H1 (cell line): Measurements from ENCODE around the gene TTC24. TPM values are rescaled to one million over a fixed set of nuclear protein-coding genes. Genes with fewer than 3 reads are reported as not detected.

ENCODE experiments used
- CTCF ChIA-PET: fragments of 300-600 bp; sonication (Branson Sonifier 250); formaldehyde crosslinking; loops from one replicate; lab custom pipeline; 2021; ENCODE audit not compliant: partially characterized antibody; lab: Charles Lee
- POLR2A ChIA-PET: fragments of 300-600 bp; sonication (Branson Sonifier 250); formaldehyde crosslinking; loops from one replicate; lab custom pipeline; 2021; ENCODE audit warnings: inconsistent platforms; ENCODE audit not compliant: partially characterized antibody; lab: Charles Lee
- DNase-seq, 2 experiments: peaks; one replicate each; pipeline versions ENCODE4 v3.0.0 to v3.0.0-alpha.2; 2010 to 2022; ENCODE audit warnings: low spot score in 2 of 2, low read depth in 1 of 2, mixed read lengths in 1 of 2
- FAIRE-seq: peaks from 2 replicates; lab custom pipeline; 2011; peaks lifted over from hg19 to GRCh38; lab: Jason Lieb, UNC
- H2AFZ ChIP-seq: 2 replicates; pipeline ENCODE4 v1.8.1; 2012; ENCODE audit warnings: low read length, inconsistent platforms
- H2AK5ac ChIP-seq: 2 replicates; pipeline ENCODE4 v1.6.1; 2013; ENCODE audit warnings: low read depth, low read length
- H2BK120ac ChIP-seq: replicated peaks from 2 replicates; pipeline ENCODE3; 2013; ENCODE audit warnings: low read depth, low read length, inconsistent platforms
- H2BK12ac ChIP-seq: 2 replicates; pipeline ENCODE4 v1.6.1; 2013; ENCODE audit warnings: low read depth, low read length
- H2BK15ac ChIP-seq: 2 replicates; pipeline ENCODE4 v1.6.1; 2013; ENCODE audit warnings: low read length
- H2BK20ac ChIP-seq: 2 replicates; pipeline ENCODE4 v1.6.1; 2013; ENCODE audit warnings: low read length
- H2BK5ac ChIP-seq: 2 replicates; pipeline ENCODE4 v1.6.1; 2013; ENCODE audit warnings: low read depth, low read length
- H3K14ac ChIP-seq: 2 replicates; pipeline ENCODE4 v1.6.1; 2013; ENCODE audit warnings: inconsistent platforms; ENCODE audit not compliant: insufficient read length
- H3K18ac ChIP-seq: 2 replicates; pipeline ENCODE4 v1.6.1; 2013; ENCODE audit warnings: low read length; ENCODE audit errors: extremely low read depth
- H3K23ac ChIP-seq: 2 replicates; pipeline ENCODE4 v1.6.1; 2013; ENCODE audit warnings: inconsistent platforms; ENCODE audit not compliant: insufficient read length
- H3K23me2 ChIP-seq: 2 replicates; pipeline ENCODE4 v1.6.1; 2013; ENCODE audit warnings: low read depth, low read length
- H3K27ac ChIP-seq: 2 replicates; pipeline ENCODE4 v1.6.1; 2011; ENCODE audit warnings: low read depth, low read length, inconsistent platforms
- H3K27me3 ChIP-seq, 4 experiments: replicated peaks in 1 of 4; 1 replicate in 1 of 4; 2 replicates in 3 of 4; pipeline versions ENCODE4 v1.6.1 to v1.8.1; 2011 to 2013; ENCODE audit warnings: low read length in 3 of 4, mild to moderate bottlenecking in 3 of 4, inconsistent platforms in 2 of 4, mixed read lengths in 2 of 4, moderate library complexity in 1 of 4; ENCODE audit not compliant: control insufficient read depth in 3 of 4, insufficient read depth in 3 of 4; ENCODE audit errors: extremely low read depth in 1 of 4
- H3K36me3 ChIP-seq, 4 experiments: 2 replicates each; pipeline versions ENCODE4 v1.6.1 to v1.8.1; 2011 to 2013; ENCODE audit warnings: mild to moderate bottlenecking in 4 of 4, low read length in 3 of 4, moderate library complexity in 2 of 4, control low read depth in 1 of 4, inconsistent platforms in 1 of 4; ENCODE audit not compliant: insufficient read depth in 4 of 4, control insufficient read depth in 2 of 4
- H3K4ac ChIP-seq: replicated peaks from 2 replicates; pipeline ENCODE3; 2013; ENCODE audit warnings: low read length, low read depth, mixed read lengths, inconsistent platforms; ENCODE audit not compliant: insufficient read length
- H3K4me1 ChIP-seq, 4 experiments: replicated peaks in 1 of 4; 1 replicate in 1 of 4; 2 replicates in 3 of 4; pipeline versions ENCODE4 v1.6.1 to v1.8.1; 2011 to 2013; ENCODE audit warnings: low read length in 3 of 4, inconsistent platforms in 2 of 4, mixed read lengths in 1 of 4; ENCODE audit not compliant: insufficient read depth in 4 of 4, control insufficient read depth in 3 of 4
- H3K4me2 ChIP-seq, 2 experiments: 2 replicates each; pipeline versions ENCODE4 v1.6.1 to v1.8.1; 2011 to 2013; ENCODE audit warnings: low read depth in 2 of 2, low read length in 2 of 2, control low read depth in 1 of 2, inconsistent platforms in 1 of 2, mild to moderate bottlenecking in 1 of 2; ENCODE audit not compliant: insufficient read depth in 1 of 2
- H3K4me3 ChIP-seq, 4 experiments: fragments of 200-600, 300-600 bp in 1 of 4; sonication (generic), shearing (Covaris generic), sonication (Bioruptor Twin) in 1 of 4; 2 replicates each; pipeline versions ENCODE4 v1.5.1 to v1.8.1; 2011 to 2016; ENCODE audit warnings: low read length in 4 of 4, low read depth in 3 of 4, control low read depth in 2 of 4, inconsistent platforms in 2 of 4, mild to moderate bottlenecking in 2 of 4, mixed read lengths in 1 of 4, moderate library complexity in 1 of 4; ENCODE audit not compliant: insufficient read depth in 2 of 4; ENCODE audit errors: extremely low read depth in 1 of 4
- H3K56ac ChIP-seq: replicated peaks from 2 replicates; pipeline ENCODE3; 2013; ENCODE audit warnings: low read depth, mild to moderate bottlenecking, mixed read lengths, low read length, inconsistent platforms; ENCODE audit not compliant: insufficient read length
- H3K79me1 ChIP-seq: 2 replicates; pipeline ENCODE4 v1.6.1; 2013; ENCODE audit warnings: low read depth, low read length, control low read depth
- H3K79me2 ChIP-seq, 2 experiments: 2 replicates each; pipeline versions ENCODE4 v1.6.1 to v1.8.1; 2012 to 2013; ENCODE audit warnings: low read length in 2 of 2, mild to moderate bottlenecking in 2 of 2, inconsistent platforms in 1 of 2; ENCODE audit not compliant: insufficient read depth in 2 of 2, control insufficient read depth in 1 of 2
- H3K9ac ChIP-seq, 4 experiments: replicated peaks in 1 of 4; 1 replicate in 1 of 4; 2 replicates in 3 of 4; pipeline versions ENCODE4 v1.6.1 to v1.8.1; 2011 to 2013; ENCODE audit warnings: low read depth in 3 of 4, low read length in 3 of 4, control low read depth in 2 of 4, mild to moderate bottlenecking in 2 of 4, moderate library complexity in 2 of 4, inconsistent platforms in 1 of 4; ENCODE audit errors: extremely low read depth in 1 of 4
- H3K9me3 ChIP-seq, 2 experiments: 2 replicates each; pipeline versions ENCODE4 v1.6.1 to v1.8.1; 2012 to 2013; ENCODE audit warnings: mild to moderate bottlenecking in 2 of 2, moderate library complexity in 2 of 2, control low read depth in 1 of 2, inconsistent platforms in 1 of 2, low read depth in 1 of 2, low read length in 1 of 2, mixed read lengths in 1 of 2; ENCODE audit not compliant: insufficient read depth in 2 of 2
- H4K20me1 ChIP-seq, 2 experiments: replicated peaks in 1 of 2; 2 replicates each; pipeline versions ENCODE3 to v1.8.1; 2011 to 2013; ENCODE audit warnings: inconsistent platforms in 2 of 2, low read length in 2 of 2, mild to moderate bottlenecking in 1 of 2; ENCODE audit not compliant: insufficient read depth in 2 of 2, control insufficient read depth in 1 of 2
- H4K5ac ChIP-seq: 2 replicates; pipeline ENCODE4 v1.6.1; 2013; ENCODE audit warnings: low read length, low read depth, mixed read lengths, inconsistent platforms; ENCODE audit not compliant: insufficient read length
- H4K8ac ChIP-seq: 2 replicates; pipeline ENCODE4 v1.8.0; 2013; ENCODE audit warnings: mild to moderate bottlenecking, moderate library complexity, low read length, inconsistent platforms; ENCODE audit not compliant: insufficient read depth; ENCODE audit errors: extremely low read depth
- H4K91ac ChIP-seq: replicated peaks from 2 replicates; pipeline ENCODE3; 2013; ENCODE audit warnings: low read length, mixed read lengths, inconsistent platforms; ENCODE audit not compliant: insufficient read length
- ASH2L ChIP-seq: fragments of 200-600, 300-600 bp; sonication (generic); IDR thresholded peaks from one replicate; pipeline ENCODE4 v1.7.1; 2017; ENCODE audit warnings: low read length
- BRCA1 ChIP-seq: IDR thresholded peaks from 2 replicates; pipeline ENCODE4 v1.6.1; 2012; ENCODE audit warnings: low read depth, low read length, improper control_type of control experiment
- EZH2 ChIP-seq: fragments of 200-600 bp; sonication (generic); IDR thresholded peaks from 2 replicates; pipeline ENCODE4 v1.7.1; 2012; ENCODE audit warnings: low read depth, mild to moderate bottlenecking, moderate library complexity, low read length, inconsistent platforms; ENCODE audit not compliant: severe bottlenecking
- PHF8 ChIP-seq: fragments of 200-600 bp; sonication (generic); conservative IDR thresholded peaks from 2 replicates; pipeline ENCODE4 v1.7.1; 2012; ENCODE audit warnings: low read depth, mild to moderate bottlenecking, inconsistent platforms, low read length, moderate library complexity
- POLR2A ChIP-seq, 2 experiments: IDR thresholded peaks; 1 replicate in 1 of 2; 2 replicates in 1 of 2; pipeline ENCODE4 v1.6.1; 2011; ENCODE audit warnings: low read depth in 2 of 2, low read length in 2 of 2, mild to moderate bottlenecking in 2 of 2; ENCODE audit errors: control extremely low read depth in 1 of 2
- POLR2AphosphoS5 ChIP-seq: IDR thresholded peaks from 2 replicates; pipeline ENCODE4 v1.6.1; 2011; ENCODE audit warnings: low read depth, low read length
- SP4 ChIP-seq: IDR thresholded peaks from 2 replicates; pipeline ENCODE4 v1.6.1; 2012; ENCODE audit warnings: low read length, inconsistent platforms
- SRF ChIP-seq: IDR thresholded peaks from 2 replicates; pipeline ENCODE4 v1.6.1; 2011; ENCODE audit warnings: mild to moderate bottlenecking, low read depth, low read length, moderate library complexity
- TCF12 ChIP-seq: IDR thresholded peaks from 2 replicates; pipeline ENCODE4 v1.6.1; 2011; ENCODE audit warnings: low read depth, mild to moderate bottlenecking, low read length
- WGBS, 2 experiments: shearing (Covaris generic) in 1 of 2; methylation state at CpG; one replicate each; pipeline versions ENCODE4 v1.1.6 to v1.1.7; 2013 to 2015; ENCODE audit warnings: low lambda C conversion rate in 2 of 2, mixed read lengths in 2 of 2, inconsistent platforms in 1 of 2, low coverage in 1 of 2, missing lambda C conversion rate in 1 of 2; ENCODE audit not compliant: insufficient replicate concordance in 2 of 2, insufficient coverage in 1 of 2, insufficient read length in 1 of 2; ENCODE audit errors: extremely low coverage in 1 of 2, missing lambda C conversion rate in 1 of 2; 5-methylcytosine and 5-hydroxymethylcytosine counted together
- polyA plus RNA-seq, 7 experiments: library from polyadenylated mRNA; depleted of rRNA in 3 of 7; stranded (reverse) in 5 of 7; unstranded in 2 of 7; fragments of >200 nt in 5 of 7; fragments of 200-250 nt in 2 of 7; gene quantifications; 1 replicate in 5 of 7; 2 replicates in 1 of 7; 4 replicates in 1 of 7; pipeline versions ENCODE4 v1.2.1 to v1.2.3, GENCODE V29; 2011 to 2013; ENCODE audit warnings: missing spikeins in 2 of 7, mixed read lengths in 2 of 7
- total RNA-seq: library from RNA; stranded (reverse); fragmentation: NEBNext Ultra II Directional; extraction: Animal tissue kit (Norgen Biotek cat#: 25700); gene quantifications from 2 replicates; pipeline ENCODE4 v1.2.1, GENCODE V29; 2021

TTC24 gene
- total and polyA plus RNA-seq, 2 of the 8 experiments (the other 6 are each of a cell fraction or from before 2014, with no cell fraction given), result 0.08 TPM; not detected in 1

- no peak overlapping the region for H4K5ac ChIP-seq
- no peak overlapping the region for H2BK5ac ChIP-seq
- no peak overlapping the region for H3K18ac ChIP-seq
- H3K4me3 ChIP-seq, result no peak overlapping the region
- no peak overlapping the region for H3K56ac ChIP-seq
- peaks cover 11 to 28% (median 22%) of the 10 kb centered on the region in 4 experiments; a peak in 7 of 8 replicates for H3K36me3 ChIP-seq
- H2BK120ac ChIP-seq, result no peak overlapping the region
- no peak overlapping the region for H2AK5ac ChIP-seq
- POLR2A ChIA-PET, result interaction anchor here (1.0 to 1.2 kb wide), 2 partner anchors 14 to 17 kb away, joined by 4 read pairs; no protein-coding TSS in a partner anchor
- no peak overlapping the region for H3K9ac ChIP-seq
- no peaks in the 10 kb centered on the region for H3K23me2 ChIP-seq
- no peak overlapping the region for H4K91ac ChIP-seq
- H3K23ac ChIP-seq, result no peak overlapping the region
- H2AFZ ChIP-seq, result no peak overlapping the region
- CTCF ChIA-PET, result interaction anchor here (0.9 to 1.0 kb wide), 2 partner anchors 14 to 26 kb away, joined by 3 read pairs; no protein-coding TSS in a partner anchor
- H3K4me1 ChIP-seq, result no peaks in the 10 kb centered on the region
- no peak overlapping the region for H3K27ac ChIP-seq
- no peak overlapping the region for H4K8ac ChIP-seq
- no peak for DNase-seq
- no peak overlapping the region for H2BK12ac ChIP-seq
- H3K4ac ChIP-seq, result no peak overlapping the region
- no peaks in the 10 kb centered on the region for H3K9me3 ChIP-seq
- no peaks in the 10 kb centered on the region for H3K27me3 ChIP-seq
- H3K14ac ChIP-seq, result no peak overlapping the region
- H4K20me1 ChIP-seq, result peaks cover 0 to 3% of the 10 kb centered on the region in 2 experiments
- TF ChIP-seq SRF, result no peak
- no peak for TF ChIP-seq EZH2
- TF ChIP-seq POLR2A (IDR thresholded peaks at IDR 0.05; ENCODE audit: control extremely low read depth in 1 of 2, low read depth in 2 of 2, low read length in 2 of 2), result no peak
- no peak for TF ChIP-seq POLR2AphosphoS5
- TF ChIP-seq PHF8, result no peak
- no peak for TF ChIP-seq ASH2L
- TF ChIP-seq TCF12, result no peak
- no peak for TF ChIP-seq BRCA1
- TF ChIP-seq SP4, result no peak
- no peaks in the 10 kb centered on the region for H3K79me2 ChIP-seq
- H2BK15ac ChIP-seq, result no peak overlapping the region
- 76% methylated on average over 7 of the region's 8 CpGs; no CpG with 5 or more reads in 1 of the 2 experiments for WGBS, 2 experiments
- H2BK20ac ChIP-seq, result no peak overlapping the region
- FAIRE-seq, result no peak
- no peak overlapping the region for H3K4me2 ChIP-seq
- H3K79me1 ChIP-seq, result no peaks in the 10 kb centered on the region
Measured at GRCh38 chr1:156559086-156559796, 20.3 kb upstream of the TTC24 start.
